SK-N-SH (cell line): ENCODE measurements around the gene ESYT1. TPM values are rescaled to one million over a fixed set of nuclear protein-coding genes. Genes with fewer than 3 reads are reported as not detected.

Experiments
- CTCF ChIA-PET: fragments of 300-600, 350-600 bp; formaldehyde crosslinking; extraction: SDS; loops from one replicate; lab custom pipeline; 2021; lab: Yijun Ruan, JAX
- POLR2A ChIA-PET: fragments of 350-600 bp; sonication (Branson Sonifier 250); formaldehyde crosslinking; extraction: SDS; loops from one replicate; lab custom pipeline; 2020; ENCODE audit warnings: antibody characterized with exemption, inconsistent platforms; lab: Yijun Ruan, JAX
- DNase-seq: peaks from one replicate; pipeline ENCODE4 v3.0.0; 2012
- H2AFZ ChIP-seq: fragments of 200-600 bp; sonication (generic); 2 replicates; pipeline ENCODE4 v1.8.1; 2016; ENCODE audit warnings: antibody characterized with exemption, mild to moderate bottlenecking, low read depth
- H3F3A ChIP-seq: fragments of 200-600 bp; sonication (generic); replicated peaks from 2 replicates; pipeline ENCODE3; 2016; ENCODE audit warnings: antibody characterized with exemption, mild to moderate bottlenecking; ENCODE audit not compliant: insufficient read depth
- H3K27ac ChIP-seq, 2 experiments: fragments of 200-500 bp in 1 of 2; fragments of 200-600 bp in 1 of 2; sonication (Bioruptor generic) in 1 of 2; sonication (generic), shearing (Covaris generic) in 1 of 2; 2 replicates each; pipeline versions ENCODE4 v1.5.1 to v1.6.1; 2014 to 2016; ENCODE audit warnings: low read depth in 2 of 2, inconsistent platforms in 1 of 2, low read length in 1 of 2, mild to moderate bottlenecking in 1 of 2, mixed read lengths in 1 of 2
- H3K27me3 ChIP-seq: fragments of 200-600 bp; sonication (generic), shearing (Covaris generic); 2 replicates; pipeline ENCODE4 v1.6.1; 2016; ENCODE audit warnings: mixed run types; ENCODE audit not compliant: insufficient read depth
- H3K36me3 ChIP-seq, 2 experiments: fragments of 200-500 bp in 1 of 2; fragments of 200-600 bp in 1 of 2; sonication (Bioruptor generic) in 1 of 2; sonication (generic) in 1 of 2; replicated peaks in 1 of 2; 2 replicates each; pipeline versions ENCODE3 to v1.5.1; 2014 to 2016; ENCODE audit warnings: low read length in 1 of 2, mild to moderate bottlenecking in 1 of 2; ENCODE audit not compliant: insufficient read depth in 2 of 2, control insufficient read depth in 1 of 2
- H3K4me1 ChIP-seq, 2 experiments: fragments of 200-500 bp in 1 of 2; fragments of 200-600 bp in 1 of 2; sonication (Bioruptor generic) in 1 of 2; sonication (generic), shearing (Covaris generic) in 1 of 2; 2 replicates each; pipeline versions ENCODE4 v1.5.1 to v1.6.1; 2014 to 2016; ENCODE audit warnings: low read depth in 1 of 2, low read length in 1 of 2, mixed run types in 1 of 2; ENCODE audit not compliant: insufficient read depth in 2 of 2, control insufficient read depth in 1 of 2
- H3K4me2 ChIP-seq: fragments of 200-600 bp; sonication (generic), shearing (Covaris generic); 2 replicates; pipeline ENCODE4 v1.6.1; 2017; ENCODE audit warnings: mixed run types
- H3K4me3 ChIP-seq, 2 experiments: fragments of 200-500 bp in 1 of 2; fragments of 200-600 bp in 1 of 2; sonication (Bioruptor generic) in 1 of 2; sonication (generic), shearing (Covaris generic) in 1 of 2; 2 replicates each; pipeline versions ENCODE4 v1.5.1 to v1.8.1; 2014 to 2016; ENCODE audit warnings: low read depth in 2 of 2, inconsistent platforms in 1 of 2, low read length in 1 of 2, mild to moderate bottlenecking in 1 of 2, mixed read lengths in 1 of 2, moderate library complexity in 1 of 2
- H3K79me2 ChIP-seq: fragments of 200-600 bp; sonication (generic); 2 replicates; pipeline ENCODE4 v1.8.1; 2017; ENCODE audit warnings: mild to moderate bottlenecking; ENCODE audit not compliant: insufficient read depth
- H3K9ac ChIP-seq: fragments of 200-600 bp; sonication (generic); 2 replicates; pipeline ENCODE4 v1.6.1; 2017; ENCODE audit warnings: mixed run types
- H3K9me2 ChIP-seq: fragments of 200-600 bp; sonication (generic); 2 replicates; pipeline ENCODE4 v1.6.1; 2017; ENCODE audit warnings: mixed run types
- H3K9me3 ChIP-seq: fragments of 200-600 bp; sonication (generic); 2 replicates; pipeline ENCODE4 v1.6.1; 2017; ENCODE audit warnings: mixed run types, mild to moderate bottlenecking, moderate library complexity
- H4K20me1 ChIP-seq: fragments of 200-600 bp; sonication (generic); 2 replicates; pipeline ENCODE4 v1.6.1; 2017; ENCODE audit warnings: mild to moderate bottlenecking, mixed run types; ENCODE audit not compliant: insufficient read depth
- CHD2 ChIP-seq: fragments of 150-350 bp; IDR thresholded peaks from 2 replicates; pipeline ENCODE4 v1.6.1; 2018; ENCODE audit warnings: low read length; ENCODE audit not compliant: partially characterized antibody
- CTCF ChIP-seq: fragments of 200-600 bp; sonication (generic); IDR thresholded peaks from 2 replicates; pipeline ENCODE4 v1.6.1; 2017; ENCODE audit warnings: antibody characterized with exemption, mild to moderate bottlenecking, moderate library complexity
- ELF1 ChIP-seq: IDR thresholded peaks from 2 replicates; pipeline ENCODE4 v1.4.0; 2012
- EP300 ChIP-seq, 2 experiments: IDR thresholded peaks; 2 replicates each; pipeline versions ENCODE4 v1.4.0 to v1.6.1; 2012; ENCODE audit warnings: borderline replicate concordance in 1 of 2, low read depth in 1 of 2, low read length in 1 of 2
- EZH2phosphoT487 ChIP-seq: fragments of 200-600 bp; sonication (generic); IDR thresholded peaks from 2 replicates; pipeline ENCODE4 v1.6.1; 2017; ENCODE audit warnings: low read depth, mixed run types, mild to moderate bottlenecking, antibody characterized with exemption, moderate library complexity, borderline replicate concordance
- FOSL2 ChIP-seq: IDR thresholded peaks from 2 replicates; pipeline ENCODE4 v1.4.0; 2012; ENCODE audit warnings: low read depth, mild to moderate bottlenecking, moderate library complexity, borderline replicate concordance
- FOXJ3 ChIP-seq: sonication (generic); formaldehyde crosslinking; IDR thresholded peaks from 2 replicates; pipeline ENCODE4 v1.5.1; 2020; ENCODE audit warnings: mild to moderate bottlenecking, missing genetic modification reagents
- IRF3 ChIP-seq: fragments of 150-350 bp; IDR thresholded peaks from 2 replicates; pipeline ENCODE4 v1.6.1; 2016; ENCODE audit warnings: mild to moderate bottlenecking, low read depth, low read length
- MAX ChIP-seq: IDR thresholded peaks from 2 replicates; pipeline ENCODE4 v1.4.0; 2012; ENCODE audit warnings: low read depth
- MEF2A ChIP-seq: IDR thresholded peaks from 2 replicates; pipeline ENCODE4 v1.4.0; 2012; ENCODE audit warnings: low read depth, borderline replicate concordance
- MXI1 ChIP-seq: IDR thresholded peaks from 2 replicates; pipeline ENCODE4 v1.6.1; 2012; ENCODE audit warnings: mild to moderate bottlenecking, low read depth, low read length, improper control_type of control experiment
- NFIC ChIP-seq: IDR thresholded peaks from 2 replicates; pipeline ENCODE4 v1.4.0; 2012; ENCODE audit warnings: borderline replicate concordance
- RXRA ChIP-seq: IDR thresholded peaks from 2 replicates; pipeline ENCODE4 v1.4.0; 2012; ENCODE audit warnings: low read depth, mild to moderate bottlenecking, borderline replicate concordance
- SIN3A ChIP-seq: IDR thresholded peaks from 2 replicates; pipeline ENCODE4 v1.6.1; 2012; ENCODE audit warnings: low read depth, mild to moderate bottlenecking, low read length, moderate library complexity, borderline replicate concordance
- SMC3 ChIP-seq: IDR thresholded peaks from 2 replicates; pipeline ENCODE4 v1.6.1; 2012; ENCODE audit warnings: low read depth, low read length, improper control_type of control experiment
- TAF1 ChIP-seq: IDR thresholded peaks from 2 replicates; pipeline ENCODE4 v1.6.1; 2012; ENCODE audit warnings: low read depth, mild to moderate bottlenecking, low read length, moderate library complexity, borderline replicate concordance
- TCF12 ChIP-seq: IDR thresholded peaks from 2 replicates; pipeline ENCODE4 v1.4.0; 2012
- TEAD4 ChIP-seq: IDR thresholded peaks from 2 replicates; pipeline ENCODE4 v1.4.0; 2012; ENCODE audit warnings: mild to moderate bottlenecking, borderline replicate concordance; ENCODE audit not compliant: insufficient read depth
- YY1 ChIP-seq: IDR thresholded peaks from 2 replicates; pipeline ENCODE4 v1.4.0; 2012; ENCODE audit warnings: low read depth, mild to moderate bottlenecking
- WGBS: methylation state at CpG from one replicate; pipeline ENCODE4 v1.1.6; 2017; ENCODE audit warnings: low lambda C conversion rate; 5-methylcytosine and 5-hydroxymethylcytosine counted together
- polyA plus RNA-seq, 3 experiments: library from polyadenylated mRNA; depleted of rRNA; stranded (reverse); fragments of >200 nt; gene quantifications; 2 replicates each; pipeline ENCODE4 v1.2.3, GENCODE V29; 2012
- TF ChIP-seq, protein P1 (sequence below): IDR thresholded peaks from 2 replicates; pipeline ENCODE4 v1.4.0; 2012; ENCODE audit warnings: low read depth, borderline replicate concordance
- TF ChIP-seq, protein P2 (sequence below): IDR thresholded peaks from 2 replicates; pipeline ENCODE4; 2012

ESYT1 gene
- polyA plus RNA-seq, 1 of the 3 experiments (the other 2 are of a cell fraction), result 132 TPM

DNA sequence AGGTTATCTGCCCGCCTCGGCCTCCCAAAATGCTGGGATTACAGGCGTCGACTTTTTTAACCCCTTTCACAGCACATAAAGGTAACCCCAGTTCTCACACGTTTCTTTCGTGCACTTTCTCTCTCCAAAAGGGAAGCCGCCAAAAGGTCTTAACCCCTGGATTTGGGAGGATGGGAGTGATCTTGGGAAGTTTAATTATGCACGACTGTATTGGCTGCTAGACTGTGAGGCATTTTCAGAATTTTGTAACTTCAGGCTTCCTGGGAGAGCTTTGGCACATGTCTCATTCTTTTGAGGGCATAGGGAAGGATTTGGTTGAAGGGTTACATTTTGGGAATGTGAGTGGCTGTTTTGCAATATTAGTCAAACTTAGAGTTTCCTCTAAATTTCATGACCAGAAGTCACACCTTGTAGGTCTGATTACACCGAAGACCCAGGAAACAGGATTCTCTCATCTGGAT is 62.7 kb downstream of the ESYT1 start:
- Histone ChIP-seq H4K20me1 (peaks cover 8% of the 10 kb centered on the region), H3K4me2 (peak overlapping the region; percentile 97)
- TF ChIP-seq MXI1, result no peak
- no peak for TF ChIP-seq TEAD4
- no peak for TF ChIP-seq YY1
- no peak for TF ChIP-seq TCF12
- no peak for TF ChIP-seq ELF1
- no peak for TF ChIP-seq CTCF
- TF ChIP-seq SMC3, result no peak
- TF ChIP-seq IRF3, result no peak
- TF ChIP-seq FOXJ3 (CRISPR knock-in tag), result no peak
- TF ChIP-seq NFIC, result no peak
- TF ChIP-seq RXRA, result no peak
- TF ChIP-seq, protein P1, sequence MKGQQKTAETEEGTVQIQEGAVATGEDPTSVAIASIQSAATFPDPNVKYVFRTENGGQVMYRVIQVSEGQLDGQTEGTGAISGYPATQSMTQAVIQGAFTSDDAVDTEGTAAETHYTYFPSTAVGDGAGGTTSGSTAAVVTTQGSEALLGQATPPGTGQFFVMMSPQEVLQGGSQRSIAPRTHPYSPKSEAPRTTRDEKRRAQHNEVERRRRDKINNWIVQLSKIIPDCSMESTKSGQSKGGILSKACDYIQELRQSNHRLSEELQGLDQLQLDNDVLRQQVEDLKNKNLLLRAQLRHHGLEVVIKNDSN, result no peak
- TF ChIP-seq, all 33 proteins: peak for 0
- CTCF ChIA-PET, result interaction anchor here (1.0 to 13.8 kb wide), 12 partner anchors 11 to 146 kb away, joined by 3 to 272 read pairs (median 14); partner anchors contain the start of genes ANKRD52, COQ10A, ERBB3 and ESYT1
- H2AFZ ChIP-seq, result peak overlapping the region; percentile 96
- peak overlapping the region; percentile 87 to 91 for H3K4me3 ChIP-seq
- no peaks in the 10 kb centered on the region for H3K9me2 ChIP-seq
- H3K27me3 ChIP-seq, result no peaks in the 10 kb centered on the region
- no peaks in the 10 kb centered on the region for H3K9me3 ChIP-seq
- 42% methylated on average over 9 of the region's 9 CpGs for WGBS
- H3K9ac ChIP-seq, result peak overlapping the region; percentile 94; the same call in 1 of the 2 replicates
- H3K27ac ChIP-seq, result peak overlapping the region; percentile 83 to 87; a peak in 2 of 4 replicates
- peaks cover 8 to 13% of the 10 kb centered on the region in 2 experiments for H3K36me3 ChIP-seq
- POLR2A ChIA-PET, result no interaction called here
- peaks cover 8 to 13% of the 10 kb centered on the region in 2 experiments; a peak in 2 of 4 replicates for H3K4me1 ChIP-seq
- peaks cover 19% of the 10 kb centered on the region for H3F3A ChIP-seq
- H3K79me2 ChIP-seq, result peaks cover 32% of the 10 kb centered on the region
- DNase-seq, result no peak

DNA sequence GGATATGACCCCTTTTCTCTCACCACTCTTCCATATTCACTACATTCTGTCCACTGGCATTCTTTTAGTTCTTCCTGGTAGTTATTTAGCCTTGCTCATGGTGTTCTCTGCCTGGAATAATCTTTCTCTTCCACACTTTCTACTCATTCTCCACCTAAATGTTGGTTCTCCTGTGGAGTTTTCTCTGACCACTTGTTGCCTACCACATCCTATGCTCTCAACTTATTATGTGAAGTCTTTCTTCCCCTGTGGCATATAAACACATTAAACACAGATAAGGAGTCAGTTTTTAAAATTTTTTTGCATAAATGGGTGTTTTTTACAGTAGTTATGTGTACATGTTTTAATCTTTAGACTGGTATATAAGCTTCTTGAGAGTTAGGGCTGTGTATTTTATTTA is 64.5 kb downstream of the ESYT1 start:
- Histone ChIP-seq H3K27me3 (no peaks in the 10 kb centered on the region), H3K4me2 (no peak overlapping the region), H3K9ac (no peak overlapping the region), H4K20me1 (peaks cover 3% of the 10 kb centered on the region), H3F3A (peaks cover 24% of the 10 kb centered on the region), H3K79me2 (peaks cover 14% of the 10 kb centered on the region), H3K4me1 (peaks cover 8 to 13% of the 10 kb centered on the region in 2 experiments; a peak in 2 of 4 replicates), H3K9me3 (no peaks in the 10 kb centered on the region), H2AFZ (no peak overlapping the region), H3K36me3 (no peaks in the 10 kb centered on the region), H3K4me3 (peak overlapping the region in 1 of 2 experiments; percentile 23; a peak in 1 of 4 replicates), H3K27ac (no peak overlapping the region), H3K9me2 (no peaks in the 10 kb centered on the region)
- no peak for DNase-seq
- POLR2A ChIA-PET, result no interaction called here
- CTCF ChIA-PET, result interaction anchor here (0.8 to 13.8 kb wide), 6 partner anchors 14 to 70 kb away, joined by 3 to 272 read pairs (median 35); partner anchors contain the start of genes ANKRD52, ESYT1, RNF41 and RPL41
- TF ChIP-seq EZH2phosphoT487, result no peak
- no peak for TF ChIP-seq EP300 (IDR thresholded peaks at IDR 0.05; ENCODE audit: borderline replicate concordance in 1 of 2, low read depth in 1 of 2, low read length in 1 of 2)
- TF ChIP-seq MEF2A, result no peak
- TF ChIP-seq SMC3, result no peak
- TF ChIP-seq ELF1, result no peak
- TF ChIP-seq, protein P2, sequence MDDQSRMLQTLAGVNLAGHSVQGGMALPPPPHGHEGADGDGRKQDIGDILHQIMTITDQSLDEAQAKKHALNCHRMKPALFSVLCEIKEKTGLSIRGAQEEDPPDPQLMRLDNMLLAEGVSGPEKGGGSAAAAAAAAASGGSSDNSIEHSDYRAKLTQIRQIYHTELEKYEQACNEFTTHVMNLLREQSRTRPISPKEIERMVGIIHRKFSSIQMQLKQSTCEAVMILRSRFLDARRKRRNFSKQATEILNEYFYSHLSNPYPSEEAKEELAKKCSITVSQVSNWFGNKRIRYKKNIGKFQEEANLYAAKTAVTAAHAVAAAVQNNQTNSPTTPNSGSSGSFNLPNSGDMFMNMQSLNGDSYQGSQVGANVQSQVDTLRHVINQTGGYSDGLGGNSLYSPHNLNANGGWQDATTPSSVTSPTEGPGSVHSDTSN, result no peak
- no peak for TF ChIP-seq FOSL2
- TF ChIP-seq TEAD4, result no peak
- TF ChIP-seq SIN3A, result no peak
- no peak for TF ChIP-seq TAF1
- no peak for TF ChIP-seq MAX
- TF ChIP-seq CHD2, result no peak
- no peak for TF ChIP-seq CTCF
